Measurements from ENCODE around the gene MMRN1. TPM values are rescaled to one million over a fixed set of nuclear protein-coding genes. Genes with fewer than 3 reads are reported as not detected.

The MMRN1 gene
- total and polyA plus RNA-seq, 2 experiments from 2014 or later: not detected

- TF ChIP-seq REST (IDR thresholded peaks at IDR 0.05; ENCODE audit: unreplicated experiment): no peak
- no peak for TF ChIP-seq ETS1 (IDR thresholded peaks at IDR 0.05)
- TF ChIP-seq NANOG (IDR thresholded peaks at IDR 0.05; ENCODE audit: borderline replicate concordance): no peak
- TF ChIP-seq CTCF (conservative IDR thresholded peaks at IDR 0.05; ENCODE audit: low read depth in 2 of 2): no peak
- no peak for TF ChIP-seq STAT1 (IDR thresholded peaks at IDR 0.05; ENCODE audit: unreplicated experiment)
These were observed 100.4 kb downstream of the MMRN1 start (continued) for GRCh38 chr4:89995006-89995405.

- Mint-ChIP-seq H3K9me3 (no peaks in the 10 kb centered on the region), H3K4me3 (no peak overlapping the region), H3K4me1 (peaks cover 25% of the 10 kb centered on the region), H3K36me3 (ENCODE audit: low read depth) (no peaks in the 10 kb centered on the region), H3K27ac (no peak overlapping the region), H3K27me3 (ENCODE audit: insufficient read depth, low read depth, poor library complexity) (no peaks in the 10 kb centered on the region)
- Histone ChIP-seq H3K36me3 (ENCODE audit: insufficient read depth) (no peaks in the 10 kb centered on the region), H2AFZ (no peak overlapping the region), H3K27me3 (ENCODE audit: insufficient read depth) (no peaks in the 10 kb centered on the region), H3F3A (replicated peaks; ENCODE audit: low read depth) (no peaks in the 10 kb centered on the region), H3K4me1 (ENCODE audit: insufficient read depth) (no peaks in the 10 kb centered on the region; the same call in 1 of the 2 replicates), H3K4me3 (no peak overlapping the region), H3K4me2 (no peak overlapping the region), H3K79me2 (replicated peaks; ENCODE audit: insufficient read depth) (no peaks in the 10 kb centered on the region), H4K20me1 (replicated peaks; ENCODE audit: insufficient read depth) (no peaks in the 10 kb centered on the region), H3K9me2 (ENCODE audit: insufficient read depth) (no peaks in the 10 kb centered on the region), H3K27ac (ENCODE audit: low read depth) (no peak overlapping the region)
- ATAC-seq (no peak), DNase-seq (ENCODE audit: low spot score) (no peak)
- TF ChIP-seq ZNF462 (CRISPR knock-in tag; IDR thresholded peaks at IDR 0.05): no peak
- no peak for TF ChIP-seq CREB1 (CRISPR knock-in tag; IDR thresholded peaks at IDR 0.05; ENCODE audit: low read depth)
- TF ChIP-seq ETS1 (IDR thresholded peaks at IDR 0.05): no peak
These were observed 101.2 kb downstream of the MMRN1 start for GRCh38 chr4:89995814-89996213.

All from GM23338 (cell line).